ENCODE results near the gene SHC3. TPM values are rescaled to one million over a fixed set of nuclear protein-coding genes. Genes with fewer than 3 reads are reported as not detected.

Gene SHC3
- total and polyA plus RNA-seq, 2 donors (not counting 3 experiments of a cell fraction or from before 2014, with no cell fraction given): 1.0 to 2.0 TPM

DNA sequence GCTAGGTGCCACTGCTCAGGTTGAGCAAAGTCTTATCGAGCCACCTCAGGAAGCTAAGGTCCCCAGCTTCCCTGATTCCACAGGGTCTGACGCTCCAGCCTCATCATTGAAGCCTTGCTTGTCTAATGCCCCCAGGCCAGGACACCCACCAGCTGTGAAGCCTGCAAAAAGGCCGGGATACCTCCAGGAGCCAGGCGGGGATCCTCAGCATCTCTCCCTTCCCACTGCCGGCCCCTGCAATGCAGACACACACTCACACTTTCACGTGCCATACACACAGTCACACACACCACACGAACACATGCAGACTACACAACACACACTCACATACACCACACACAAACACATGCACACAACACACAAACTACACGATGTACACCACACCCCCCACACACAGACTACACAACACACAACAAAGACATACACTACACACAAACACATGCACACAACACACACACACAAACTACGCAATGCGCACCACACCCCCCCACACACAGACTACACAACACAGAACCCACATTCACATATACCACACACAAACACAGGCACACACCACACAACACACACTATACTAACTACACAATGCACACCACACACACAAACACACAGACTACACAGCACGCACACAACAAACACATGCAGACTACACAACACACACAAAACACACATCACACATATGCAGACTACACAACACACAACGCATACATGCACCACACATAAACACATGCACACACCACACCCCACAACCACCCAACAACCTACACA is 205.2 kb downstream of the SHC3 start:
- FAIRE-seq: no peak
- Histone ChIP-seq H2AFZ (ENCODE audit: low read depth, low read length) (no peak overlapping the region), H3K9me1 (replicated peaks; ENCODE audit: control insufficient read depth, extremely low read depth, insufficient read depth, low read length) (no peaks in the 10 kb centered on the region), H3K9me3 (replicated peaks; ENCODE audit: control insufficient read depth, insufficient read depth, low read length) (no peaks in the 10 kb centered on the region), H3K4me1 (ENCODE audit: control insufficient read depth, extremely low read depth, insufficient read depth, low read length) (no peaks in the 10 kb centered on the region), H3K9ac (replicated peaks; ENCODE audit: extremely low read depth, insufficient read depth, low read length) (no peak overlapping the region), H4K20me1 (replicated peaks; ENCODE audit: control insufficient read depth, extremely low read depth, insufficient read depth, low read length) (no peaks in the 10 kb centered on the region), H3K4me3 (replicated peaks in 1 of 3; ENCODE audit: insufficient read depth in 1 of 3, low read depth in 1 of 3, low read length in 3 of 3) (no peak overlapping the region), H3K36me3 (ENCODE audit: control insufficient read depth in 2 of 2, extremely low read depth in 1 of 2, insufficient read depth in 2 of 2, low read length in 2 of 2) (no peaks in the 10 kb centered on the region), H3K27me3 (ENCODE audit: control insufficient read depth in 2 of 2, insufficient read depth in 2 of 2, low read length in 2 of 2) (peaks cover 3 to 5% of the 10 kb centered on the region in 2 experiments), H3K79me2 (ENCODE audit: control insufficient read depth, insufficient read depth, low read length) (no peaks in the 10 kb centered on the region), H3K27ac (ENCODE audit: insufficient read depth, low read depth, low read length) (no peak overlapping the region), H3K4me2 (ENCODE audit: insufficient read depth, low read length) (no peak overlapping the region)
- TF ChIP-seq, protein P1, sequence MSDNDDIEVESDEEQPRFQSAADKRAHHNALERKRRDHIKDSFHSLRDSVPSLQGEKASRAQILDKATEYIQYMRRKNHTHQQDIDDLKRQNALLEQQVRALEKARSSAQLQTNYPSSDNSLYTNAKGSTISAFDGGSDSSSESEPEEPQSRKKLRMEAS (IDR thresholded peaks at IDR 0.05; ENCODE audit: insufficient read depth, insufficient read length): no peak
- TF ChIP-seq JUN (IDR thresholded peaks at IDR 0.05; ENCODE audit: borderline replicate concordance, insufficient read depth, insufficient read length, low read depth): no peak
- no peak for TF ChIP-seq MYC (IDR thresholded peaks at IDR 0.05; ENCODE audit: low read depth, low read length)
- dilution Hi-C loops (cut with MboI; ENCODE audit: extremely low pct_ligation_motif_present, low sequenced_read_pairs): no loop called here
- intact Hi-C loops (cut with micrococcal nuclease): no loop called here
- POLR2A ChIA-PET: no interaction called here
- BruUV-seq (replicated peaks): no TSS peak
- DNase-seq (ENCODE audit: low read depth, low spot score): no peak
- CTCF ChIA-PET: no interaction called here

DNA sequence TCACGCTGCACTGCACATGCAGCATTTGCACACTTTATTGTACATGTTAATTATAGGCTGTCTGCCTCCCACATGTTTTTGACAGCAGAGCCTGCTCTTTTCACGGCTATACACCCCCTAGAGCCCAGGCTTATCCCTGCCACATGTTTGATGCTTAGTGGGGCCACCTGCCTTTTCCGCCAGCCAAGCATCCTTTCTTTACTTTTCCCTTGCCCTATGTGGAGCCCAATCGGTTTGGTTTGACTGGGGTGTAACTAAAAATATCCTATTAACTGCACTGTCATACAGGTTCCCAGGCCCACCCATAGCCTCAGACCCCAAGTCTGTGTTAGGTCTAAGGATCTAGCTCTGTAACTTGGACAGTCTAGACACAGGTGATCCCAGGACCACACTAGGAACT is 206.2 kb downstream of the SHC3 start:
- no peak overlapping the region for H3K4me2 ChIP-seq (ENCODE audit: insufficient read depth, low read length)
- no peak overlapping the region for H3K4me3 ChIP-seq (replicated peaks in 1 of 3; ENCODE audit: insufficient read depth in 1 of 3, low read depth in 1 of 3, low read length in 3 of 3)
- H3K27ac ChIP-seq (ENCODE audit: insufficient read depth, low read depth, low read length): no peak overlapping the region
- DNase-seq (ENCODE audit: low read depth, low spot score) (no peak), FAIRE-seq (no peak)
- dilution Hi-C loops (cut with MboI; ENCODE audit: extremely low pct_ligation_motif_present, low sequenced_read_pairs): no loop called here
- no peak for TF ChIP-seq FOS (IDR thresholded peaks at IDR 0.05; ENCODE audit: borderline replicate concordance, insufficient read depth, low read length)
- ChIA-PET POLR2A (no interaction called here), CTCF (no interaction called here)
- intact Hi-C loops (cut with micrococcal nuclease): no loop called here
- H3K36me3 ChIP-seq (ENCODE audit: control insufficient read depth in 2 of 2, extremely low read depth in 1 of 2, insufficient read depth in 2 of 2, low read length in 2 of 2): no peaks in the 10 kb centered on the region
- H3K9me3 ChIP-seq (replicated peaks; ENCODE audit: control insufficient read depth, insufficient read depth, low read length): no peaks in the 10 kb centered on the region
- no peaks in the 10 kb centered on the region for H3K9me1 ChIP-seq (replicated peaks; ENCODE audit: control insufficient read depth, extremely low read depth, insufficient read depth, low read length)
- no peak overlapping the region for H3K9ac ChIP-seq (replicated peaks; ENCODE audit: extremely low read depth, insufficient read depth, low read length)
- no peak overlapping the region for H2AFZ ChIP-seq (ENCODE audit: low read depth, low read length)
- no peaks in the 10 kb centered on the region for H3K4me1 ChIP-seq (ENCODE audit: control insufficient read depth, extremely low read depth, insufficient read depth, low read length)
- no peaks in the 10 kb centered on the region for H4K20me1 ChIP-seq (replicated peaks; ENCODE audit: control insufficient read depth, extremely low read depth, insufficient read depth, low read length)
- H3K27me3 ChIP-seq (ENCODE audit: control insufficient read depth in 2 of 2, insufficient read depth in 2 of 2, low read length in 2 of 2): peaks cover 1 to 2% of the 10 kb centered on the region in 2 experiments
- BruUV-seq (replicated peaks): no TSS peak
- H3K79me2 ChIP-seq (ENCODE audit: control insufficient read depth, insufficient read depth, low read length): no peaks in the 10 kb centered on the region
